SHP77 treated with DMSO at 0.1 percent for 48 hours (cell line): ENCODE data around the gene SELENOM.
A peak's percentile ranks its signal among the peaks of the same experiment; 100 is the strongest.

ENCODE experiments used
- DNase-seq: peaks from one replicate; lab custom pipeline; 2025; lab: John Stamatoyannopoulos, UW

Gene SELENOM

DNA sequence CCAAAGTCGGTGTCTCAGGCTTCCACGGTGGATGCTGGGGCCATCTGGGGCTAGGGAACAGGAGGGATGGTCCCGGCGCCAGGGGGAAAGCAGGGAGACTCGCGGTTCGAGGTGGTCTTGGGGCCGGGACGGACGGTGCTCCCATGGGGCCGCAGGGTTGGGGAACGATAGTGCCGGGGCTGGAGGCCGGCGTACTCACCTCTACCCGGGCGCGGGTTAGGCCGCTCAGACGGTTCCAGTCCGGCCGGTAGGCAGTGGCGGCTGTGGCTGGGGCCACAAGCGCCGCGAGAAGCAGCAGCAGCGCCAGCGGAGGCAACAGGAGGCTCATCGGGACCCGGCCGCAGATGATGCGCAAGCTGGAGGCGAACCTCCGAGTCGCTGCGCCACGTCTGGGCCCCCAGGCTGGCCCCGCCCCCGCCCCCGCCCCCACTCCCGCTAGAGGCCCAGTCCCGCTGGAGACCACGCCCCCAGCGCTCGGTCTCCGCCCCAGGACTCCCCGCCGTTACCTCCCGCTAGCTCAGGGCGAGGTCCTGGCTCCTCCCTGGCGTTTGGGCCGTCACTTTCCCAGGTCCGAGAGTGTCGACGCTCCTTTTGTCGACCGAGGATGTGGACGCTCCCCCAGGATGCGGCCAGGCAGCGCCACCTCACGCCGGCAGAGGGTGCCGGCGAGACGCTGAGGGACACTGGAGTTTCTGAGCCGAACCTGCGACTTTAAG is at the start of gene SELENOM:
Gene SELENOM (minus strand): TSS at position 391 of the 716 bp plus-strand sequence. CDS start 63 bp downstream, at position 328.
- DNase-seq = peak; percentile 82

DNA sequence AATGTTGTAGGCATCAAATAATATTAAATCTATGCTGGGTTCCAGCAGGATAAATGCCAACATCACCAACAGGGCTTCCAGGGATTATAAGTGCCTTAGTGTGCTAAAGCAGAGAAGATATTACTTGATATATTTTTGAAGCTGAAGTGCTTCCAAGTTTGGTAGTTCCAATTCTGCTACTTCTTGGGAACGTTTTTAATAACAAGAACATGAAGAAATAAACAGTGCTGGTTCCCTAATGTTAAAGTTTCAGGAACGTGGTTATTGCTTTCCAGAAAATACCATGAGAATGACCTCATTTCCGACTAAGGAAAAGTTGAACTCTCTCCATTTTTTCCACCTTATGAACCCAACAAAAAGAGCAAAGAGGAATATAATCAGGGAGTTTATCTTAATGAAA is 48.1 kb upstream of the SELENOM start:
- DNase-seq = no peak

DNA sequence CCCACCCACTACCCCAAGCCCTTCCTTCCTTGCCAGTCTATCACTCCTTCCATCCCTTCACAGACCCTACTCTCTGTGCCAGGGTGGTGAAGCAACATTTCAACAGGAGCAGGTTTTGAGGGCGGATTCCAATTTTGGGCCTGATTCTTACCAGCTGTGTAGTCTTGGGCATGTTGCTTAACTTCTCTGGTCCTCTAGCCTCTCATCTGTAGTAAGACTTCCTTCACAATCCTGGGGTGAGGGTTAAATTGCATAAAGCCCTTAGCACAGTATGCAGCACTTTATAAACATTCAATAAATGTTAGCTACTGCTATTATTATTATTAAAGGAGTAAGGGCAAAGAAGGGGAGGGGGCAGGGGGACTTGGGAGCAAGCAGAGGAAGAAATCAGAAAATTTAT is 47.6 kb upstream of the SELENOM start:
- no peak for DNase-seq

GRCh38 chr22:31153357-31153756 is 46.0 kb upstream of the SELENOM start:
- DNase-seq = no peak

GRCh38 chr22:31151872-31152271 is 44.5 kb upstream of the SELENOM start:
- DNase-seq = no peak

GRCh38 chr22:31150615-31151014 is 43.2 kb upstream of the SELENOM start:
- DNase-seq = no peak

GRCh38 chr22:31148953-31149627 is 41.7 kb upstream of the SELENOM start:
- DNase-seq = peak; percentile 49

DNA sequence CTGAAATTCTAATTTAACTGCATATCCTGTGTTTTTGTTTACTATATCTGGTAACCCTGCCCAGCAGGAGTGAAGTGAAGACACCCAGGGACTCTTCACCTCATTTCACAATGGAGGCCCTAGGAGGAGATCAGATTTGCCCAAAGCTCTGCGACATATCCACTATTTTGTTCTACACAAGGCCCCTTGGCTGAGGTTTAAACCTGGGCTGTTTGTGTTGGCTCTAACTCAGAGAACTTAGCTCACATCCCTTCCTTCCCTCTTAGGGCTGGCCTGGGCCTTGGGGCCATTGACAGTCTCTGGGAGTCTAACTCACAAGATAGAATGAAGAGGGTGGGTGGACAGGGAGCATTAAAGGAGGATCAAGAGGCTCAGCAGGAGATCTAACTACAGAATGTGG is 41.1 kb upstream of the SELENOM start:
- DNase-seq = no peak

DNA sequence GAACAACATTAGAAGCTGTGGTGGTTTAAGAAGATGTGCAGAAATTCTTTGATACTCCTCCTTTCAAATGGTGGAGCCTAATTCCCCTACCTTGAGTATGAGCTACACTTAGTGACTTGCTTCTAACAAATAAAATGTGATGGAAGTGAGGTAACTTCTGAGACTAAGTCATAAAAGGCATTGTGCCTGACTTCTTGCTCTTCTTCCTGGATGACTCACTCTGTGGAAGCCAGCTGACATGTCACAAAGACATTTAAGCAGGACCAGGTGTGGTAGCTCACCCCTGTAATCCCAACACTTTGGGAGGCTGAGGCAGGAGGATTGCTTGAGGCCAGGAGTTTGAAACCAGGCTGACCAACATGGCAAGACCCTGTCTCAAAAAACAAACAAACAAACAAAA is 36.9 kb upstream of the SELENOM start:
- DNase-seq = no peak

GRCh38 chr22:31143537-31143936 is 36.2 kb upstream of the SELENOM start:
- no peak for DNase-seq

- no peak for DNase-seq
Observed at GRCh38 chr22:31143038-31143437, 35.7 kb upstream of the SELENOM start.

DNA sequence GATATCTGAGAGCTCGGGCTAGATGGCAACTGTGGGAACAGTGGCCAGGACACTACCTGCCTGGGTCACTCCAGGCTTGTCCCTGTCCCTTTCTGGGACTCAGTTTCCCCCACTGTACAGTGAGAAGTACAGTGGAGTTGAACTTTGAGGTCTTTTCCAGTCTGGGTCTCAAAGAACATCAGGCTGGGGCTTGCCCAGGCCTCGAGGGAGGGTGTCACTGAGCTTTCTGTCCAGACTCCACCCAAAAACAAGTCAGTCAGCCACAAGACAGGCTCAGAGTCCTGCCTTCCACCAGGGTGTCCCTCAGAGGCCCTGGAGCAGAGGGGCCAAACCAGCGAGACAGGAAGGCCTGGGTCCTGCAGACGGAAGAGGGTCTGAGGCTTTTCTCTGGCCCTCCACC is 34.9 kb upstream of the SELENOM start:
- DNase-seq = no peak

- DNase-seq = no peak
Observed at GRCh38 chr22:31141551-31141950, 34.2 kb upstream of the SELENOM start.

DNA sequence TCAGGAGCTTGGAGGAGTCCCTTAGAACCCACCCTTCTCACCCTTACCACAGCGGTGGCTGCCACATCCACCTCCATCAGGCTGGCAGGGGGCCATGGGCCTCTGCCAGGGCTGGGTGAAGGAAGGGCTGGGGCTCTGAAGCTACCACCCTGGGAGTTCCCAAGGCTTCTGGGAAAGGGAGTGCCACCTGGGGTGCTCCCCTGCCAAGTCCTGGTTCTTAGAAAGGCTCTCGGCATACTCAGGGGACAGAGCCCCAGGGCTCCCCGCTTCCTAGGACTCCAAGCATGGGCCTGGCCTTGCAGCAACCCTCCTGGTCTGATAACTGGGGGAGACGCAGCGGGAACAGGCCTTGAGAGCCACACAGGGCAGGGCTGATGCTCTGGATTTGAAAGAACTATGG is 33.4 kb upstream of the SELENOM start:
- DNase-seq = no peak

DNA sequence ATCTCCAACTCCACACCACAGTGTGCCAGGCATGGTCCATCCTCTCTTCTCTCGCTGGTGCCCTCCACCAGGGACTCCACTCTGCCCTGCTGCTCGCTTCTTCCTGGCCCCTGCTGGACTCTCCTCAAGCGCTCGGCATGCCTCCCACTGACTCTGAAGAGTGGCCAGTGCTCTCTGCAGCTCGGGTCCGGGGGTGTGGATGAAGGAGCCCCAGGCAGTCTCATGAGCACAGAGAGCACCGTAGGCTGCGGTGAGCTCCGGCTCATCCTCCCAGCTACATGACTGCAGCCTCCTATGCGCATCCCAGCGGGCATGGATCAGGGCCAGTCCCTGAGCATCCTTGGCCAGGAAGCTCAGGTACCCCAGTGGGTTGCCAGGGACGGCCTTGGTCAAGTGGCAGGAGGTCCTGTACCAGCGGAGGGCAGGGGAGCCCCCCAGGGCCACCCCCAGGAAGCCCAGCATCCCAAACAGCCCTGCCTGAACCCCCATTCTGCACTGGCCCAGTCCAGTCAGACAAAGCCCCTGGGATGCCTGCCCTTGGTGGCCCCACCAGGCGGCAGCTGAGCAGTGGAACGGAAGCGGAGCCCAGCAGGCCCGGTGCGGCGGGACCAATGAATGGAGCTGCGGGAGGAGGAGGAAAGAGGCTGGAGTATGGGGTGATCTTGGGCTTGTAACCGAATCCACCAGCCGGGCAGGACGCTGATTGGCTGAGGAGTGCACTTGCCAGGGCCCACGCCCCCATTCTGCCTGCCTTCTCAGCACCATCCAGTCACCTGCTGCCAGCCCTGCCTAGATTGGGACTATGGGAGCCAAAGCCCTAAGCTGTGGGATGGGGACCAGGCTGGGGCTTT is 32.7 kb upstream of the SELENOM start, which contains the start of gene PLA2G3:
Gene PLA2G3 (minus strand): TSS at position 643 of the 851 bp plus-strand sequence. CDS start 154 bp downstream, at position 489.
- peak; percentile 62 for DNase-seq

DNA sequence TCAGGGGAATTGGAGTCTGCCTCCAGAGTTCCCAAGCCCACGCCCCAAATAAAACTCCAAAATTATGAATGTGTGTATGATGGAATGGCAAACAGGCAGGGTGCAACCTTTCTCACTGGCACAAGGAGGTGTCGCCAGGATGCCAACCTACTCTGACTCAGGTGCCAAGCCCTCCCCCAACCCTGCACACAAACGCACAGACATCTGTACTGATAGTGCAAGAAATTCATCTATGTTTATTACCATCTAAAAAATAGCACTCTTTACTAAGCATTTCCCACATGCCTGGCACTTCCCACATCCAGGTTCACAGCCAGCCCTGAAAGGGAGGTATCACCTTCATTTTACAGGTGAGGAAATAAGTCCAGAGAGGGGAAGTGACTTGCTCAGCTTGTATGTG is 31.7 kb upstream of the SELENOM start:
- DNase-seq = no peak

DNA sequence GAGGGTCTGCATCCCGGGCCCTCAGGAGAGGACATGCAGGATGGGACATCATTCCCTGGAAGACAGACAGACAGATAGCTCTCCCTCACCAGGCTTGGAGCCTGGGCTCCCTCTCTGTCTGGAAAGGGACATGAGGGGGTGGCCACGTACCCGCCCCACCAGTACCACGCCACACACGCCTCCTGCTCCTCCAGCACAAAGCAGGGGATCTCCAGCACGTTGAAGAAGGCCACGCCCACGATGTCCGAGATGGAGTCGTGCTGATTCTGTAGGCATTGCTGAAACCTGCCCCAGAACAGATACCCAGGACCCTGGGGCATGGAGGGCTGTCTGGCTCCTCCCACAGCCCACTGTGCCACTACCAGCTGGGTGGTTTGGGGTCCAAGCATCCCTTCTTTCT is 30.8 kb upstream of the SELENOM start:
- no peak for DNase-seq

DNA sequence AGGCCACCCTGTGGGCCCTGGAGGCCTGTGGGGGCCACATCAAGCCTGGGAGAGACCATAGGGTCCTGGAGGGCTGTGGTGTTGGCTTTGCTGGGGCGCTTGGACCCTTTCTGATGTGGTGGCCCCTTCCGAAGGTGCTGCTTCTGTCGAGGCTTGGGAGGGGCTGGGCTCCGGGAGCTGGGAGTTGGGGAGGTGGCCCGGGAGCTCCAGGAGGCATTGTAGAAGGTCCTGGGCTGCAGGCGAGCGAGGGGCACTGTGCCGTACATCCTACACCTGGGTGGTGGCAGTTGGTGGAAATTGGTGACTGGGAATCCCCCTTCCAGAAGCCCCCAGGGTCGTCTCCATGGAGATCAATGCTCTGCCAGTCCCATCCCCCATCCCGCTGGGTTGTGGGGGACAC is 30.4 kb upstream of the SELENOM start:
- DNase-seq = no peak

GRCh38 chr22:31136711-31137110 is 29.3 kb upstream of the SELENOM start:
- DNase-seq = no peak

- no peak for DNase-seq
Observed at GRCh38 chr22:31136155-31136554, 28.8 kb upstream of the SELENOM start.

- no peak for DNase-seq
Observed at GRCh38 chr22:31135706-31136105, 28.3 kb upstream of the SELENOM start.

- DNase-seq = no peak
Observed at GRCh38 chr22:31134688-31135087, 27.3 kb upstream of the SELENOM start.

GRCh38 chr22:31133911-31134310 is 26.5 kb upstream of the SELENOM start:
- no peak for DNase-seq
